ENCODE data around the gene DEDD2. TPM values are rescaled to one million over a fixed set of nuclear protein-coding genes. Genes with fewer than 3 reads are reported as not detected.

The DEDD2 gene
- total RNA-seq, 1 donor from 2014 or later, result 16.7 TPM

GRCh38 chr19:42185277-42185676 lies 32.2 kb downstream of the DEDD2 start:
- no peak for DNase-seq (ENCODE audit: missing footprints)
- ATAC-seq, result peak; percentile 63
- intact Hi-C loops (cut with DNase I), result loop anchor here (2.0 kb wide), 2 partner anchors 52 to 76 kb away; partner anchors contain the start of gene POU2F2

DNA sequence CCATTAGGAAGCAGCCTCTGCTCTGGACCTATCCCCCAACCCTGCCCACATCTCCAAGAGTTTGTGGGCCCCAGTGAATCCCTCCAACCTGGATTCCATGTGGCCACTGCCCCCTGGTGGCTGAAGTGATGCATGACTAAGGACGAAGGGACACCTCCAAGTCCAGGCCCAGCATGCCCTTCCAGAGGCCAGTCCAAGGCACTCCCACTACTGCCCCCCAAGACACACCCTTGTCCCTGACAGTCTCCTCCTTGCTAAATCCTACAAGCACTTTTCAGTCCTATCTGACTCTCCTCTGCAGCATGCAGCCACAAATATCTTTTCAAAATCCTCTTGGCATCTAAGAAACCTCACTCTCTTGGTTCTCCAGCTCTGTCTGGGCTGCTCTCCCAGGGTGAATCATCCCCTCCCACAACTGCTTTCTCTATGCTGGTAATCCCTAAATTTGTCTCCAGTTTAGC lies 33.0 kb downstream of the DEDD2 start:
- intact Hi-C loops (cut with DNase I), result loop anchor here (2.0 kb wide), 2 partner anchors 52 to 76 kb away; partner anchors contain the start of gene POU2F2
- peak; percentile 57 for ATAC-seq
- peak; percentile 84 for DNase-seq (ENCODE audit: missing footprints)

DNA sequence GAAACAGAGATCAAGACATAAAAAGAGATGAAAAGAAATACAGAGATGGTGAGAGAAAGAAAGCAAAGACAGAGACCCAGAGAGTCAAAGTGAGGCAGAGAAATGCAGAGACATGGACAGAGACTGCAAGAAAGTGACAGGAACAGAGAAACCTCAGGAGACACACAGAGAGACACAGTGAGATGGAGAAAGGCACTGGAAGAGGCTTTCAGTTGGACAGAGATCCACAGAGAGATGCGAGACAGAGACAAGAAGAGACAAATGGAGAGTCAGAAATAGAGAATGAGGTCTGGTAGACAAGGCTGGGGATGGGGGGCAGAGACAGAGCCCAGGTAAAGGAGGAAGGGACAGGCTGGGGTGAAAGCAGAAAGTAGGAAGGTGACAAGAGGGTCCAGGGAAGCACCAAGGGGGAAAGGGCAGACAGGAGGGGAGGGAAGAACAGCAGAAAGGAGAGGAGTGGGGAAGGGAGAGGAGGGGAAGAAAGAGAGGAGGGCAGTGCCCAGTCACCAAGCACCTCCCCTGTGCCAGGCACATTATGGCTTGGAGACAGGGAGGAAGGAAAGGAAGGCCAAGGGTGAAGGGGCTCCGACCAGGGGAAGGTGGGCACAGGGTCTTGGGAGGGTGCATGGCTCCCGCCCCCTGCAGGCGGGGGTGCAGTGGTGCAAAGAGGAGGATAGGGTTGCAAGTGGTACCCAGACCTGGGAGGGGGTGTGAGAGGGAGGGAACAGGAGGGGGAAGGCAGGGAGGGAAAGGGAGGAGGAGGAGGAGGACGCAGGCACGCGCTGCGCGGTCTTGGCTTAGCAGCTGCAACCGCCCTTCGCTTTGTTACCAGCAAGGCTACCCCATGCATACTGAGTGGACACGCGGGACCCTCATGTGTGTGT lies 38.4 kb downstream of the DEDD2 start:
- no peak for DNase-seq (ENCODE audit: missing footprints)
- ATAC-seq, result no peak

DNA sequence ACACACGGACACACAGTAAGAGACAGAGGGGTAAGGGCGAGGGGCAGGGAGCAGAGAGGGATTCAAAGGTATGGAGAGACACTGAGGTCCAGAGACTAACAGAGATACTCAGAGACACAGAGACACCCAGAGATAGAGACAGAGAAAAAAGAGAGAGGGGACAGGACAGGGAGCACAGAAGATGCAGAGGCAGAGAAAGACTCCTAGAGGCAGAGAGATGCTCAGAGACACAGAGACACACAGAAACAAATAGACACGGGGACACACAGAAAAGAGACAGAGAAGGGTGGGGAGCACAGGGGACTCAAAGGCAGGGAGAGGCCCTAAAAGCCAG lies 39.8 kb downstream of the DEDD2 start:
- intact Hi-C loops (cut with DNase I), result no loop called here
- DNase-seq (ENCODE audit: missing footprints) (no peak), ATAC-seq (no peak)

More for the DNA sequence above, 38.4 kb downstream of the DEDD2 start:
- intact Hi-C loops (cut with DNase I), result no loop called here

- intact Hi-C loops (cut with DNase I), result no loop called here
- ATAC-seq (peak; percentile 91), DNase-seq (ENCODE audit: missing footprints) (peak; percentile 91)
These were observed 40.3 kb downstream of the DEDD2 start for GRCh38 chr19:42176990-42177685.

DNA sequence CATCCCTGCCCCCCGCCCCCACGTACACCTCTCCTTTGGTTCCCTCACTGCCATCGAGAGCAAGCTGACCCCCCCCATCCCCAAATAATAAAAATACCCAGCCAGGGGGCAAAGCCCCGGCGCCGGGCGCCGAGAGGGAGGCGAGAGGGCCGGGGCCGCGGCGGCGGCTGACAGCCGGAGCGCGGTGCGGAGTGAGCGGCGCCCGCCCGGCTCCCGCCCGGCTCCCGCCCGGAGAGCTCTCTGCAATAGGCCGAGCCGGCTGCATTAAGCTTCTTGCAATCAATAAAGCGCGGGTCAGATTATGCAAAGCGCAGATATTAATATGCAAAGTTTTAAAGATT lies 40.9 kb downstream of the DEDD2 start:
- DNase-seq (ENCODE audit: missing footprints), result no peak
- peak; percentile 44 for ATAC-seq
- intact Hi-C loops (cut with DNase I), result no loop called here

GRCh38 chr19:42175952-42176648 lies 41.4 kb downstream of the DEDD2 start:
- ATAC-seq (no peak), DNase-seq (ENCODE audit: missing footprints) (no peak)
- intact Hi-C loops (cut with DNase I), result no loop called here

DNA sequence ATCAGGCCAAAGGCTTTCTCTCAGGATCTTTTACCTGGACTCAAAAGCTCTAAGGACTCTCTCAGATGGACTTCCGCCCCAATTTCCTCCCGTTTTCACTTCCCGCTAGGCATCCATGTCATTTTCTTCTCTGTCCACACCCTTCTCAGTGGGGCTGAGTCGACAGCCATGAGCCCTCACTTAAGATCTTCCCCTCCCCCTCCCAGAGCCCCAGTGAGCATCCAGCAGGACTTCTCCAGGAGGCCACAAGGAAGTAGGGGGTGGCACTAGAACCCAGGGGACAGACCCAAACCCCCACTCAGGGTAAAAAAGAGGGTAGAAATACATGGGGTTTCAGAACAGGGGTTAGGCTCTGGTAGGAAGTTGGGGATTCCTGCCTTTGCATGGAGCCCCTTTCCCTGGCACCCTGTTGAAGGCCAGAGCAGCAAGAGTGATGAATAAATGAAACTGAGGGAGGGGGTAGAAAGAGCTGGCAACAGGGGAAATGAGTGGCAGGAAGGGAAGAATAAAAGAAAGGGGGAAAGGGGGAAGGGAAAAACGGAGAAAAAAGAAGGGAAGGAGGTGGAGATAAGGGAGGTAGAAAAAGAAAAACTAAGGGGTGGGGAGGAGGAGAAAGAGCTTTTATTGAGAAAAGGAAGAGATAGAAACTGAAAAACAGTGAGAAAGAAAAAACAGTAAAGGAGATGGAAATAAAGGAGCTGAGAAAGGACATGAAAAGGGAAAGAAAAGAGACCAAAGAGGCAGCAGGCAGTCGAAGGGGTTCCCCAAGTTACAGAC lies 42.3 kb downstream of the DEDD2 start:
- DNase-seq (ENCODE audit: missing footprints), result no peak
- ATAC-seq, result no peak
- intact Hi-C loops (cut with DNase I), result no loop called here

- DNase-seq (ENCODE audit: missing footprints), result no peak
- no peak for ATAC-seq
- intact Hi-C loops (cut with DNase I), result no loop called here
These were observed 43.3 kb downstream of the DEDD2 start for GRCh38 chr19:42174188-42174587.

- DNase-seq (ENCODE audit: missing footprints) (no peak), ATAC-seq (no peak)
- intact Hi-C loops (cut with DNase I), result no loop called here
These were observed 43.8 kb downstream of the DEDD2 start for GRCh38 chr19:42173695-42174094.

DNA sequence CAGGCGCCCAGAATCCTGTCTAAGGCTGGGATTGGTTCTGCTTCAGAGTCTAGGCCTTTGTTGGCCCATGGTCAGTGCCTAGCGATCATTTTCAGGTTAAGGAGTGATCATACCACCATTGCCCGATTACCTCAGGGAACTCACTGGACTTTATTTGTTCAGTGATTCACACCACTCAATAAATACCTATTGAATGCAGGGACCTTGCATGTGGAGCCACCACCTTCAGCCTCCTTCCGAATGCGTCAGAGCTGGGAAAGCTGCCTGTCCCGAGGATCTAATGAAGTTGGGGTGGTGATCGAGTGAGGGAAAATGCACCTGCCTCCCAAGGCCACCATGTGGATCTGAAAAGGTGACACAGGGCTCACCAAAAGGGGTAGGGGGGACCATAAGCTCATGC lies 45.2 kb downstream of the DEDD2 start:
- no peak for ATAC-seq
- no peak for DNase-seq (ENCODE audit: missing footprints)
- intact Hi-C loops (cut with DNase I), result no loop called here

GRCh38 chr19:42170715-42171114 lies 46.8 kb downstream of the DEDD2 start:
- DNase-seq (ENCODE audit: missing footprints), result no peak
- ATAC-seq, result no peak
- intact Hi-C loops (cut with DNase I), result no loop called here

DNA sequence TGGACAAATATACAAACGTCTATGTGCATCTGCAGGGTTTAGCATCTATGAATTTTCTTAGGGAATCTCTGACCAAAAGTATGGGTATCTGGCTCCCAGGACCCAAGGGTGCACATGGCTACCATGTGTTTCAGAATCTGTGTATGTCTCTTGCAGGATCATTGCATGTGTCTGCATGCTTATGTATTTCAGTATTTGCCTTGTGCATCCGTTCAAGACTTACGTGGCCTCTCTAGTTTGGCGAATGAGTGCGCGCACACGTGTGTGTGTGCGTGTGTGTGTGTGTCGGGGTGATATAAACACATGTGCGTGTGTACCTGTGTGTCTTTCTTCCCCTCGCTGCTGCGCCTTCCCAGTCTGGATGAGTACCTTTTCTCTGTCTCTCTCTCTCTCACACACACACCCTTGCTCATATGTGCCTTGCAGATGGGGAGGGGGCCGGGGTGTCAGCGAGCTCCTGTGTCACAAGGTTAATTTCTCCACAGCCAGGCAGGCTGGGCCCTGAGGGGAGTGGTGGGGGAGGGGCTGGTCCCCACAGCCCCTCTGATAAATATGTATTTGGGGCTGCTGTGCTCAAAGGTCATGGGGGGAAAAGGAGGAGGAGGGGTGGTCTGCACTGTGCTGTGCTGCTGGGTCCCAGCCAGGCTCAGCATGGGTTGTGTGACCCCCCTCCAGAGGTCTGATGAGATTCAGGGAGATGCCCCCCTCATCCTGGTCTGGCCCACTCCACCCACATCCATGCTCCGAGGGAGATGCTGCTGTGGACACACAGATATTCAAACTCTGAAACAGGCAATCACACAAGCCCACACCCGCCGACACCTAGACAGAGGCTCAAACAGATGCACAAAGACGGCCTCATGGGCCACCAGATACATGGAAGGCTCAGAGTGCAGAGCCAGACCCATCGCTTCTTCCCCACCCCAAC lies 47.7 kb downstream of the DEDD2 start:
- intact Hi-C loops (cut with DNase I), result no loop called here
- DNase-seq (ENCODE audit: missing footprints) (no peak), ATAC-seq (no peak)

GRCh38 chr19:42168206-42168605 lies 49.3 kb downstream of the DEDD2 start:
- ATAC-seq, result no peak
- no peak for DNase-seq (ENCODE audit: missing footprints)
- intact Hi-C loops (cut with DNase I), result no loop called here

DNA sequence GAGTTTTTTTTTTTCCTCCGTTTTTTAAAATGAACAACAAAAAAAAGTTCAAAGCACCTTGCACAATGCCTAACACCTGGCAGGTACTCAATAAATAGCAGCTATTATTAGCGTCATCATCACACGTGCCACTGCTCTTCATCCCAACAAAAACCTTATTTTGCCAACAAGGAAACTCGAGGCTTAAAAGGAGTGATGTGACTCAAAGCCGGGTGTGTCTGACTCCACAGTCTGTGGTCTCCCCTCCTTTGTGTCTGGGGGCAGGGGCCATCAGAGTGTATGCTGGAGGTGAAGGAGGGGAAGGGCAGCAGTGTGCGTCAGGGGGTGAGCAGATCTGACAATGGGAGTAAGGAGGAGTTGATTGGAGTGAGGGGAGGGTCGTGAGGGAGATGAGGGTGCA lies 51.2 kb downstream of the DEDD2 start:
- DNase-seq (ENCODE audit: missing footprints), result no peak
- ATAC-seq, result no peak
- intact Hi-C loops (cut with DNase I), result no loop called here

DNA sequence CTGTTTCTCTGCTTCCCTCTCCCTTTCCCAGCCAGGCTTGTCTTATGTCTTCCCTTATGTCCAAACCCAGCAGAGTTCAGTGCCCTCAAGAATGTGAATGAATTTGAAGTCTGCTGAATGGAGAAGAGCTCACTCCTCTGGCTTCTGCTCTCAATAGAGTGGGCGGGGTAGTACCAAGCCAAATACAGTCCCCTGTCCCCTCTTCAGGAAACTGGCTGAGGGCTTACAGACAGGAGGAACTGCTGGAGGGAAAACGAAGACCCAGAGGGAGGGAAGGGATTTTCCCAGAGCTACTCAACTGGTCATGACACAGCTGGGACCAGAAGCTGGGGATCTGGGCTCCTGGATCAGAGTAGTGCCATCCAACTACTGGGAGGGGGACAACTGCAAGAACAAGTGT lies 52.3 kb downstream of the DEDD2 start:
- intact Hi-C loops (cut with DNase I), result no loop called here
- DNase-seq (ENCODE audit: missing footprints), result no peak
- ATAC-seq, result no peak

DNA sequence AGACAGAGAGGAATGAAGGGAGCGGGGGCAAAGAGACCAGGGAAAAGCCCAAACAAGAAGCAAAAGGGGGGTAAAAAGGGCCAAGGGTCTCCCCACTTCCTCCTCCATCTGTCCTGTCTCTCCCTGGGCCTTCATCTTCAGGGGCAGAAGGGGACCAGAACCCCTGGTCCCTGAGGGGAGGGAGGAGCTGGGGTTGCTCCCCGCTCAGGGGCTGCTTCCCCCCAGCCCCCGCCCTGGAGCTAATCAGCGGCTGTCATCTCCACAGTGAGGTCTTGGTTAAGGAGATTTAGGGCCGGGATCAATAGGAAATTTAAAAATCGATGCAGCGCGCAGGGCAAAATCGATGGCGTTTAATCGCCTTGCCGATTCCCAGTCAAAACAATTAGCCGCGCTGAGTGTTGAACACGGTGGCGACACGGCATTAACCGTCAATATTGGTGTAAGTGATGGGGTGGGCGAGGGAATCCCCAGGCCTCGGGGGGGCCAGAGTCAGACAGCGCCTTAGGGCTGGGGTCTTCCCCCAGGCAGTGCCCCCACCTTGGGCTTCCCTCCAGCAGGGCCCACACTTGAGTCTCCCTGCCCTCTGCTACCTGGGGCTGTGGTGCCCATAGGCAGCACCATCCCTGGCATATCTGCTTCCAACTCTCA lies 55.7 kb downstream of the DEDD2 start:
- DNase-seq (ENCODE audit: missing footprints), result no peak
- intact Hi-C loops (cut with DNase I), result no loop called here
- ATAC-seq, result no peak

All from Right ventricle myocardium inferior (tissue), 1 donor.